SK-MEL-5 (cell line): ENCODE results near the gene CDK13. TPM values are rescaled to one million over a fixed set of nuclear protein-coding genes. Genes with fewer than 3 reads are reported as not detected.
"Not testable (repeated sequence)": the region's sequence is repeated elsewhere in the genome, so short reads cannot be mapped to it uniquely, and the experiment has no call there.

Experiments
- DNase-seq: peaks from one replicate; pipeline ENCODE4 v3.0.0-alpha.2; 2016; ENCODE audit warnings: low read depth, low spot score
- in situ Hi-C: cut with HindIII; loops from 2 replicates; pipeline ENCODE4 v1.10.0; 2016; ENCODE audit warnings: low sequenced_read_pairs, high pct_unique_total_duplicates, low pct_unique_long_range_greater_than_20kb
- polyA plus RNA-seq, 2 experiments: library from polyadenylated mRNA; depleted of rRNA; stranded (reverse); fragments of >200 nt; gene quantifications; 2 replicates each; pipeline ENCODE4 v1.2.3, GENCODE V29; 2015
- total RNA-seq: library from RNA; depleted of rRNA; stranded (reverse); fragments of >200 nt; shearing (Covaris generic); gene quantifications from 2 replicates; pipeline ENCODE4 v1.2.3, GENCODE V29; 2014; rRNA removed

CDK13 gene
- total RNA-seq, result 40.5 and 44.4 TPM in 2 replicates
- polyA plus RNA-seq (2015; cell fraction: cytosol; rRNA removed), result 19.7 and 24.7 TPM in 2 replicates
- polyA plus RNA-seq (2015; cell fraction: nucleus; rRNA removed), result 62.3 and 62.8 TPM in 2 replicates

GRCh38 chr7:39949971-39950472 is at the start of gene CDK13:
Gene CDK13 (plus strand): TSS chr7:39950256. CDS start chr7:39950642, 386 bp downstream.
- in situ Hi-C loops, result no loop called here

GRCh38 chr7:39904077-39904486 is 46.0 kb upstream of the CDK13 start:
- no peak for DNase-seq
- in situ Hi-C loops, result no loop called here

More at GRCh38 chr7:39949971-39950472, at the start of gene CDK13:
- peak; percentile 71 for DNase-seq

GRCh38 chr7:39908141-39908540 is 41.9 kb upstream of the CDK13 start:
- in situ Hi-C loops, result no loop called here
- DNase-seq, result no peak

DNA sequence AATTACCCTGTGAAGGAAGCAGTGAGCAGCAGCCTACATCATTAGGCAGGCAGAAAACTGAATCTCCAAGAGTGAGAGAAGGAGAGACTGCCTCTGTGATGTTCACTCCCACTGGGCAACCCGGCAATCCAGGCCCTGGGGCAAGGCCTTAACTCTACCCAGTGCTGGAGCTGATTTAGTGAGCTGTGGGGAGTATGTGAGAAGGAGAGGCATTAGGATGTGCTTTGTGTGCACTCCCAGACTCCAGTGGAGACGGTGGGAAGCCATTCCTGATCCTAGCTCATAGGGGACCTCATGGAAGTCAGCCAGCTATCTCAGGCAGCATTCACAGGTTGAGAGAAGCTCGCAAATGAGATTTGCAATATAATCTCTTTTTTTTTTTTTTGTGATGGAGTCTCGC is 41.1 kb upstream of the CDK13 start:
- in situ Hi-C loops, result no loop called here
- no peak for DNase-seq

DNA sequence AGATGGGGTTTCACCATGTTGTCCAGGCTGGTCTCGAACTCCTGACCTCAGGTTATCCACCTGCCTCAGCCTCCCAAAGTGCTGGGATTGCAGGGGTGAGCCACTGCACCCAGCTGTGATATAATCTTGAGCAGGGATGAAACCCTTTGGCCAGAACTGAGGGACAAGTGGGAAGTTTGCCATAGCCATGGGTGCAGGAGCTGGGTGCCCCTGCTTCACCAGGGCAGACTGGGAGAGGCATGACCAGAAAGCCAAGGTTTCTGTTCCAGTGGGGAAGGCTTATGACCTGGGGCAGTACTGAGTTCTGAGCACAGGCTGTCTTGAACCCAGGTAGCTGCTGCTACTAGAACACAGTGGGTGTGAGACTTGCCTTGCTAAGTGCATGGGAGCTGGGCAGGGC is 40.5 kb upstream of the CDK13 start:
- no peak for DNase-seq
- in situ Hi-C loops, result no loop called here

DNA sequence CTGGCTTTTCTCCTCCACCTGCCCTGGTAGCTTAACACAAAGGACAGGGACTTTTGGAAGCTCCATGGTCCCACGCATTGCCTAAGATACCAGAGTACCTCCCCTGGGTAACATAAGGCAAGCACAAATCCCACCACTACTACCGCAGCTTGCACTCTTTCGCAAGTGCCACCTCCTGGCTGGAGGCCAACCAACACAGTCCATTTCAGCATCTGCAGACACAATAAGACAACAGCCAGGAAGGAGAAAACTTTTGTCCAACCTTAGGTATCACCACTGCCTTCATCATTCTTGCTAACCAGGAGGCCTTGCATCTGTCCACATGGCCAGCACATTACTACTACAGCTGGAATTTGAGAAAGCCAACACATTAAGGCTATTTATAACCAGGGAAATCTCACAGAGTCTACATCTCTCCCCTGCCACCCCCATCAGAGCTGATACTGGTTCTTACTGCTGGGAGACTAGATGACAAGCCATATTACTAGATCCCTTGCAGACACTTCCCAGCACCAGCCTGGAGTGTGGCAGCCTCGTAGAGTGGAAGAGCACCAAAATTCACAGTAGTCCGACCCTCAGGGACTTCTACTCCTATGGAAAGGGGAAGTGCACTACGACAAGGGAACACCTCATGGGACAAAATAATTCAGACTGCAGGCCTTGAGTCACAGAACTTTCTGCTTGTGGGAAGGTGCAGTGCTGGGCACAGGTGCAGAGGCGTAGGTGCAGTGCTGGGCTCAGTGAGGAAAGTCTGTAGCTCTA is 39.8 kb upstream of the CDK13 start:
- in situ Hi-C loops, result no loop called here
- no peak for DNase-seq

- DNase-seq, result peak; percentile 73
Observed at GRCh38 chr7:39911167-39911566, 38.9 kb upstream of the CDK13 start.

DNA sequence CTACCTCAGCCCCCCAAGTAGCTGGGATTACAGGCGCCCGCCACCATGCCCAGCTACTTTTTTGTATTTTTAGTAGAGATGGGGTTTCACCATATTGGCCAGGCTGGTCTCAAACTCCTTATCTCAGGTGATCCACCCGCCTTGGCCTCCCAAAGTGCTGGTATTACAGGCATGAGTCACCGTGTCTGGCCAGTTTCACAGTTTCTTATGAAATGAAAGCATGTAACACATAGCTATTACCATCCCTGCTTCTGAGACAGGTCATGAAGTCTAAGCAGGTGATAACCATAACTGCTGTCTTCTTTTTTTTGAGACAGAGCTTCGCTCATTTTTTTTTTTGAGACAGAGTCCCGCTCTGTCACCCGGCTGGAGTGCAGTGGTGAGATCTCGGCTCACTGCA is 34.2 kb upstream of the CDK13 start:
- in situ Hi-C loops, result not testable (repeated sequence)

More at GRCh38 chr7:39911167-39911566, 38.9 kb upstream of the CDK13 start:
- in situ Hi-C loops, result no loop called here

GRCh38 chr7:39919646-39920045 is 30.4 kb upstream of the CDK13 start:
- in situ Hi-C loops, result no loop called here
- no peak for DNase-seq

More for the DNA sequence above, 34.2 kb upstream of the CDK13 start:
- DNase-seq, result not testable (repeated sequence)

DNA sequence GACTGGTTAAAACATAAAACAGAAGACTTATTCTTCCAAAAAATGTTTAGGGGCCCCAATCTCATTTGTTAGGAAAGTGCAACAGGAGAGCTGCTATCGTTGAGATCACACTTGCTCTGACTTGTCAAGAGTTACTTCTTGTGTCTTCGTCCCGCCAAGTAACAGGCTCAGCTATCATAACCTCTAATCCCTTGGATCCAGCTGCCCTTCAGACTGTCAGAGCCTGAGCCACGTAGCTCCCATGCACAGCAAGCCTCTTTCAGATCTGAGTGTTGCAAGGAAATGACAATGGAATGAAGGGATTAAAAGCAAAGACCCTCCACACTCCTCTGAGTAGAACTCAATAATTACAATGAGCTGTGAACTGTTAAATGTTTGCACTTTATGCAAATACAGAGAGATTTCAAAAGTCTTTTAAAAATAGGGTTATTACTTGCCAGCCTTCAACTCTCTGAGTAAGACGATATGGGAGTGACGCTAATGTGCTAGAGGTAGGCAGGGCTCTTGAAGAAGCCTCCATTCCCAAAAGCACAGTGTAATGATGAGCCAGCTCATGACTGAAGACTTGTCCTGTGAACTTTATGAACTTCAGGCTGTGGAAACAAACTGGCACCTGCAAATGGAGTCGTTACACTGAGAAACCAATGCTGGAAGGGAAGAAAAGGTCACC is 28.4 kb upstream of the CDK13 start:
- in situ Hi-C loops, result no loop called here
- DNase-seq, result no peak

- in situ Hi-C loops, result no loop called here
- no peak for DNase-seq
Observed at GRCh38 chr7:39922580-39922979, 27.5 kb upstream of the CDK13 start.

GRCh38 chr7:39923091-39923490 is 27.0 kb upstream of the CDK13 start:
- in situ Hi-C loops, result no loop called here
- DNase-seq, result no peak

GRCh38 chr7:39924122-39924521 is 25.9 kb upstream of the CDK13 start:
- in situ Hi-C loops, result no loop called here
- no peak for DNase-seq

GRCh38 chr7:39926111-39926510 is 23.9 kb upstream of the CDK13 start:
- in situ Hi-C loops, result no loop called here
- no peak for DNase-seq

DNA sequence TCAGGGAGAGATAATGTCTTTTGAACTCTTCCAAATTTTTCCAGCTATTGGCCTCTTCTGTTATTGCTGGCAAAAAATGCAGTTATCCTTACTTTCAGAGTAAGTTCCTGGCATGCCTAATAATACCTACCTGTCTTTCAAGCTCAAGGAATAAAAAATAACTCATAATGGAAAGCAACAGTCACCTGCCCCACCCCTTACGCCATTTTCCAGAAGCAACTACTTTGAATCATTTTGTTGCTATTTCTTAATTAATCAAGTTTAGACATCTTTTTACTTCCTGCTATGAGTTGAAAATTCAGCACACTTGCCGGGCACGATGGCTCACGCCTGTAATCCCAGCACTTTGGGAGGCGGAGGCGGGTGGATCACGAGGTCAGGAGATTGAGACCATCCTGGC is 23.0 kb upstream of the CDK13 start:
- in situ Hi-C loops, result no loop called here

DNA sequence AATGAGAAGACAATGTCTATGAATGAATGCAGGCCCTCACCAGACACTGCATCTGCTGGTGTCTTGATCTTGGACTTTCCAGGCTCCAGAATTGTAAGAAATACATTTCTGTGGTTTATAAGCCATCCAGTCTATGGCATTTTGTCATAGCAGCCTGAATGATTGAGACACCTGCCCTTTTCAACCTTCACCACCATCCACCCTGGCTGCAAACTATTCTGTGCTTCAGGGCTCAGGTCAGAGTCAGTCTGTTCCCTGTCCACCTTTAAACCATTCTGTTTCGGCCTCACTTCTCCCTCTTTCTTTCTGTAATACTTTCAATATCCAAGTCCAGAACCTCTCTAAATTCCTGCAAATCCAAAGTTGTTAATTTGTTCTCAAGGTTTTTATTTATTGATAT is 15.9 kb upstream of the CDK13 start:
- DNase-seq, result no peak

More for the DNA sequence above, 23.0 kb upstream of the CDK13 start:
- no peak for DNase-seq

GRCh38 chr7:39936761-39937160 is 13.3 kb upstream of the CDK13 start:
- no peak for DNase-seq
- in situ Hi-C loops, result no loop called here

More for the DNA sequence above, 15.9 kb upstream of the CDK13 start:
- in situ Hi-C loops, result no loop called here

- in situ Hi-C loops, result no loop called here
- DNase-seq, result no peak
Observed at GRCh38 chr7:39937366-39938153, 12.5 kb upstream of the CDK13 start.
